ENCODE results near the gene DRGX. TPM values are rescaled to one million over a fixed set of nuclear protein-coding genes. Genes with fewer than 3 reads are reported as not detected.

DRGX gene
- polyA plus RNA-seq (2013): not detected in 2 replicates

GRCh38 chr10:49395741-49396665 is at the start of gene DRGX:
Gene DRGX, minus strand, starts transcription at chr10:49396089. Its CDS starts 649 bp downstream, at chr10:49395440.
- Histone ChIP-seq H4K91ac (ENCODE audit: low read depth, low read length) (no peak within 1 kb of the TSS), H2BK120ac (ENCODE audit: insufficient read depth, low read length, poor library complexity) (no peak within 1 kb of the TSS), H3K4me1 (ENCODE audit: control insufficient read depth in 1 of 2, insufficient read depth in 2 of 2, low read length in 2 of 2) (peaks cover 10 to 17% of the 10 kb centered on the region in 2 experiments), H3K27ac (ENCODE audit: low read depth, low read length) (no peak within 1 kb of the TSS), H3K27me3 (ENCODE audit: insufficient read depth, low read length) (peaks cover 56% of the 10 kb centered on the region), H3K79me2 (ENCODE audit: control insufficient read depth, insufficient read depth, low read length, poor library complexity) (no peaks in the 10 kb centered on the region), H3K4me3 (ENCODE audit: low read depth, low read length) (no peak within 1 kb of the TSS), H3K18ac (ENCODE audit: low read length) (no peak within 1 kb of the TSS), H4K12ac (ENCODE audit: low read depth, low read length) (no peak within 1 kb of the TSS), H3K79me1 (ENCODE audit: low read length) (no peaks in the 10 kb centered on the region), H4K8ac (ENCODE audit: low read depth, low read length) (no peak within 1 kb of the TSS), H3K23ac (ENCODE audit: low read length) (no peak within 1 kb of the TSS), H3K14ac (ENCODE audit: low read length) (no peak within 1 kb of the TSS), H3K4ac (ENCODE audit: low read depth, low read length) (no peak within 1 kb of the TSS), H2BK5ac (ENCODE audit: low read depth, low read length, poor library complexity) (no peak within 1 kb of the TSS), H3K9me3 (ENCODE audit: insufficient read depth, low read depth, low read length) (peaks cover 10% of the 10 kb centered on the region), H2AK5ac (ENCODE audit: low read length) (no peak within 1 kb of the TSS), H2AFZ (ENCODE audit: insufficient read depth, low read length, poor library complexity) (no peak within 1 kb of the TSS), H2BK12ac (ENCODE audit: low read length) (no peak within 1 kb of the TSS), H3K9ac (ENCODE audit: low read length) (no peak within 1 kb of the TSS), H3K4me2 (ENCODE audit: low read length) (peak within 1 kb of the TSS; percentile 46), H3K36me3 (ENCODE audit: control insufficient read depth in 1 of 2, insufficient read depth in 2 of 2, low read length in 2 of 2) (no peaks in the 10 kb centered on the region)
- WGBS (ENCODE audit: extremely low coverage, insufficient coverage, insufficient read length): no CpG with 5 or more reads among the region's 63 CpGs
- DNase-seq: peak in 1 of 2 donors; percentile 15

GRCh38 chr10:49444349-49444748 is 48.5 kb upstream of the DRGX start:
- no peak overlapping the region for H3K4ac ChIP-seq (ENCODE audit: low read depth, low read length)
- H4K12ac ChIP-seq (ENCODE audit: low read depth, low read length): no peak overlapping the region
- no peak overlapping the region for H2BK12ac ChIP-seq (ENCODE audit: low read length)
- H3K27ac ChIP-seq (ENCODE audit: low read depth, low read length): no peak overlapping the region
- H3K36me3 ChIP-seq (ENCODE audit: control insufficient read depth in 1 of 2, insufficient read depth in 2 of 2, low read length in 2 of 2): no peaks in the 10 kb centered on the region
- no peaks in the 10 kb centered on the region for H3K79me1 ChIP-seq (ENCODE audit: low read length)
- H3K18ac ChIP-seq (ENCODE audit: low read length): no peak overlapping the region
- no peak overlapping the region for H3K4me3 ChIP-seq (ENCODE audit: low read depth, low read length)
- H3K4me1 ChIP-seq (ENCODE audit: control insufficient read depth in 1 of 2, insufficient read depth in 2 of 2, low read length in 2 of 2): no peaks in the 10 kb centered on the region
- H3K9ac ChIP-seq (ENCODE audit: low read length): no peak overlapping the region
- H3K23ac ChIP-seq (ENCODE audit: low read length): no peak overlapping the region
- no peak overlapping the region for H4K91ac ChIP-seq (ENCODE audit: low read depth, low read length)
- WGBS (ENCODE audit: extremely low coverage, insufficient coverage, insufficient read length): no CpG with 5 or more reads among the region's 4 CpGs
- H3K14ac ChIP-seq (ENCODE audit: low read length): no peak overlapping the region
- no peak overlapping the region for H3K4me2 ChIP-seq (ENCODE audit: low read length)
- H3K9me3 ChIP-seq (ENCODE audit: insufficient read depth, low read depth, low read length): no peaks in the 10 kb centered on the region
- H4K8ac ChIP-seq (ENCODE audit: low read depth, low read length): no peak overlapping the region
- no peak overlapping the region for H2BK120ac ChIP-seq (ENCODE audit: insufficient read depth, low read length, poor library complexity)
- no peak for DNase-seq
- H2AFZ ChIP-seq (ENCODE audit: insufficient read depth, low read length, poor library complexity): no peak overlapping the region
- H2BK5ac ChIP-seq (ENCODE audit: low read depth, low read length, poor library complexity): no peak overlapping the region
- H3K27me3 ChIP-seq (ENCODE audit: insufficient read depth, low read length): no peaks in the 10 kb centered on the region
- H2AK5ac ChIP-seq (ENCODE audit: low read length): no peak overlapping the region
- H3K79me2 ChIP-seq (ENCODE audit: control insufficient read depth, insufficient read depth, low read length, poor library complexity): no peaks in the 10 kb centered on the region

- Histone ChIP-seq H3K4me2 (ENCODE audit: low read length) (no peak overlapping the region), H3K4ac (ENCODE audit: low read depth, low read length) (no peak overlapping the region), H3K79me2 (ENCODE audit: control insufficient read depth, insufficient read depth, low read length, poor library complexity) (no peaks in the 10 kb centered on the region), H3K14ac (ENCODE audit: low read length) (no peak overlapping the region), H3K4me1 (ENCODE audit: control insufficient read depth in 1 of 2, insufficient read depth in 2 of 2, low read length in 2 of 2) (no peaks in the 10 kb centered on the region), H4K8ac (ENCODE audit: low read depth, low read length) (no peak overlapping the region), H3K79me1 (ENCODE audit: low read length) (no peaks in the 10 kb centered on the region), H3K9me3 (ENCODE audit: insufficient read depth, low read depth, low read length) (peaks cover 2% of the 10 kb centered on the region), H2AK5ac (ENCODE audit: low read length) (no peak overlapping the region), H2AFZ (ENCODE audit: insufficient read depth, low read length, poor library complexity) (no peak overlapping the region), H2BK12ac (ENCODE audit: low read length) (no peak overlapping the region), H2BK120ac (ENCODE audit: insufficient read depth, low read length, poor library complexity) (no peak overlapping the region), H3K36me3 (ENCODE audit: control insufficient read depth in 1 of 2, insufficient read depth in 2 of 2, low read length in 2 of 2) (no peaks in the 10 kb centered on the region), H4K12ac (ENCODE audit: low read depth, low read length) (no peak overlapping the region), H2BK5ac (ENCODE audit: low read depth, low read length, poor library complexity) (no peak overlapping the region), H4K91ac (ENCODE audit: low read depth, low read length) (no peak overlapping the region), H3K23ac (ENCODE audit: low read length) (no peak overlapping the region), H3K18ac (ENCODE audit: low read length) (no peak overlapping the region), H3K27ac (ENCODE audit: low read depth, low read length) (no peak overlapping the region), H3K4me3 (ENCODE audit: low read depth, low read length) (no peak overlapping the region), H3K9ac (ENCODE audit: low read length) (no peak overlapping the region), H3K27me3 (ENCODE audit: insufficient read depth, low read length) (no peaks in the 10 kb centered on the region)
- no CpG with 5 or more reads among the region's 4 CpGs for WGBS (ENCODE audit: extremely low coverage, insufficient coverage, insufficient read length)
- DNase-seq: no peak
Observed at GRCh38 chr10:49442863-49443262, 47.0 kb upstream of the DRGX start.

- Histone ChIP-seq H3K79me1 (ENCODE audit: low read length) (no peaks in the 10 kb centered on the region), H2BK5ac (ENCODE audit: low read depth, low read length, poor library complexity) (no peak overlapping the region), H4K8ac (ENCODE audit: low read depth, low read length) (no peak overlapping the region), H3K27me3 (ENCODE audit: insufficient read depth, low read length) (no peaks in the 10 kb centered on the region), H3K27ac (ENCODE audit: low read depth, low read length) (no peak overlapping the region), H2AK5ac (ENCODE audit: low read length) (no peak overlapping the region), H3K4me1 (ENCODE audit: control insufficient read depth in 1 of 2, insufficient read depth in 2 of 2, low read length in 2 of 2) (no peaks in the 10 kb centered on the region), H3K4ac (ENCODE audit: low read depth, low read length) (no peak overlapping the region), H3K4me3 (ENCODE audit: low read depth, low read length) (no peak overlapping the region), H2BK120ac (ENCODE audit: insufficient read depth, low read length, poor library complexity) (no peak overlapping the region), H3K4me2 (ENCODE audit: low read length) (no peak overlapping the region), H4K91ac (ENCODE audit: low read depth, low read length) (no peak overlapping the region), H3K23ac (ENCODE audit: low read length) (no peak overlapping the region), H3K18ac (ENCODE audit: low read length) (no peak overlapping the region), H4K12ac (ENCODE audit: low read depth, low read length) (no peak overlapping the region), H3K9ac (ENCODE audit: low read length) (no peak overlapping the region), H2AFZ (ENCODE audit: insufficient read depth, low read length, poor library complexity) (no peak overlapping the region), H3K36me3 (ENCODE audit: control insufficient read depth in 1 of 2, insufficient read depth in 2 of 2, low read length in 2 of 2) (no peaks in the 10 kb centered on the region), H3K9me3 (ENCODE audit: insufficient read depth, low read depth, low read length) (peaks cover 2% of the 10 kb centered on the region), H3K79me2 (ENCODE audit: control insufficient read depth, insufficient read depth, low read length, poor library complexity) (no peaks in the 10 kb centered on the region), H2BK12ac (ENCODE audit: low read length) (no peak overlapping the region), H3K14ac (ENCODE audit: low read length) (no peak overlapping the region)
- no CpG with 5 or more reads among the region's 46 CpGs for WGBS (ENCODE audit: extremely low coverage, insufficient coverage, insufficient read length)
- no peak for DNase-seq
Observed at GRCh38 chr10:49441488-49442476, 45.9 kb upstream of the DRGX start.
